Activated CD4-positive, CD25-positive, alpha-beta regulatory T cell treated with anti-CD3 and anti-CD28 coated beads, Interleukin-2, amount 50 U/mL, for 16 hours (primary cell): ENCODE measurements around the gene ADAMTS6.
"Not testable (repeated sequence)": the region's sequence is repeated elsewhere in the genome, so short reads cannot be mapped to it uniquely, and the experiment has no call there.

Experiments used
- DNase-seq: peaks from one replicate; pipeline ENCODE4 v3.0.0-alpha.2; 2020; ENCODE audit warnings: low read depth, low spot score

The ADAMTS6 gene

GRCh38 chr5:65198456-65199120 lies 283.1 kb downstream of the ADAMTS6 start:
- DNase-seq = no peak

- no peak for DNase-seq
These were observed 283.9 kb downstream of the ADAMTS6 start for GRCh38 chr5:65197531-65198455.

- DNase-seq = no peak
These were observed 286.8 kb downstream of the ADAMTS6 start for GRCh38 chr5:65194871-65195270.

- DNase-seq = no peak
These were observed 289.4 kb downstream of the ADAMTS6 start for GRCh38 chr5:65192331-65192730.

- no peak for DNase-seq
These were observed 290.1 kb downstream of the ADAMTS6 start for GRCh38 chr5:65191554-65192135.

GRCh38 chr5:65190328-65191053 lies 291.2 kb downstream of the ADAMTS6 start:
- DNase-seq = no peak

GRCh38 chr5:65186646-65187227 lies 295.0 kb downstream of the ADAMTS6 start:
- no peak for DNase-seq

GRCh38 chr5:65185468-65185867 lies 296.3 kb downstream of the ADAMTS6 start:
- no peak for DNase-seq

- no peak for DNase-seq
These were observed 296.9 kb downstream of the ADAMTS6 start for GRCh38 chr5:65184780-65185179.

GRCh38 chr5:65174231-65174630 lies 307.5 kb downstream of the ADAMTS6 start:
- not testable (repeated sequence) for DNase-seq

GRCh38 chr5:65173130-65173525 lies 308.6 kb downstream of the ADAMTS6 start:
- DNase-seq = no peak

GRCh38 chr5:65172486-65173129 lies 309.1 kb downstream of the ADAMTS6 start:
- DNase-seq = no peak

- DNase-seq = no peak
These were observed 310.1 kb downstream of the ADAMTS6 start for GRCh38 chr5:65171645-65172044.

- DNase-seq = no peak
These were observed 318.0 kb downstream of the ADAMTS6 start for GRCh38 chr5:65163698-65164097.

- no peak for DNase-seq
These were observed 320.1 kb downstream of the ADAMTS6 start for GRCh38 chr5:65161655-65162054.

- DNase-seq = no peak
These were observed 323.7 kb downstream of the ADAMTS6 start for GRCh38 chr5:65157906-65158603.

- no peak for DNase-seq
These were observed 324.8 kb downstream of the ADAMTS6 start for GRCh38 chr5:65156933-65157332.

- DNase-seq = no peak
These were observed 329.6 kb downstream of the ADAMTS6 start for GRCh38 chr5:65152131-65152530.

- no peak for DNase-seq
These were observed 330.1 kb downstream of the ADAMTS6 start for GRCh38 chr5:65151614-65152013.

- no peak for DNase-seq
These were observed 331.0 kb downstream of the ADAMTS6 start for GRCh38 chr5:65150599-65151304.
